Progenitor cell of endocrine pancreas (in vitro differentiated cells): Measurements from ENCODE around the gene OPRL1. TPM values are rescaled to one million over a fixed set of nuclear protein-coding genes. Genes with fewer than 3 reads are reported as not detected.

Source experiments
- DNase-seq: peaks from one replicate; pipeline ENCODE4 v3.0.0; 2021; ENCODE audit warnings: low spot score; ENCODE audit not compliant: unreplicated experiment
- H3K27ac Mint-ChIP-seq: 2 replicates; pipeline ENCODE4 v1.8.0; 2021; ENCODE audit warnings: mild to moderate bottlenecking, moderate library complexity, mixed read lengths
- H3K27me3 Mint-ChIP-seq: 2 replicates; pipeline ENCODE4 v1.8.0; 2021; ENCODE audit warnings: mixed read lengths
- H3K36me3 Mint-ChIP-seq: 2 replicates; pipeline ENCODE4 v1.8.0; 2022; ENCODE audit warnings: mixed read lengths; ENCODE audit not compliant: insufficient read depth
- H3K4me1 Mint-ChIP-seq: 2 replicates; pipeline ENCODE4 v1.8.0; 2021; ENCODE audit warnings: low read depth, mixed read lengths
- H3K4me3 Mint-ChIP-seq: 2 replicates; pipeline ENCODE4 v1.8.0; 2021; ENCODE audit warnings: low read depth, mild to moderate bottlenecking, moderate library complexity, mixed read lengths
- H3K9me3 Mint-ChIP-seq: 2 replicates; pipeline ENCODE4 v1.8.0; 2021; ENCODE audit warnings: low read depth, mixed read lengths
- CTCF ChIP-seq: fragments of 200-600 bp; sonication (generic); IDR thresholded peaks from one replicate; pipeline ENCODE4 v1.5.0; 2021; ENCODE audit warnings: antibody characterized with exemption, mild to moderate bottlenecking; ENCODE audit not compliant: unreplicated experiment
- total RNA-seq: library from RNA; stranded (reverse); gene quantifications from 2 replicates; pipeline ENCODE4 v1.2.1, GENCODE V29; 2021

OPRL1 gene
- total RNA-seq, 1 donor from 2014 or later = 1.5 TPM

- H3K4me3 Mint-ChIP-seq = no peak overlapping the region
- no peaks in the 10 kb centered on the region for H3K36me3 Mint-ChIP-seq
- no peak for TF ChIP-seq CTCF
- DNase-seq = no peak
- no peaks in the 10 kb centered on the region for H3K9me3 Mint-ChIP-seq
- no peaks in the 10 kb centered on the region for H3K4me1 Mint-ChIP-seq
- H3K27ac Mint-ChIP-seq = no peak overlapping the region
- no peaks in the 10 kb centered on the region for H3K27me3 Mint-ChIP-seq
Observed at GRCh38 chr20:64073476-64074183, 6.3 kb upstream of the OPRL1 start.

DNA sequence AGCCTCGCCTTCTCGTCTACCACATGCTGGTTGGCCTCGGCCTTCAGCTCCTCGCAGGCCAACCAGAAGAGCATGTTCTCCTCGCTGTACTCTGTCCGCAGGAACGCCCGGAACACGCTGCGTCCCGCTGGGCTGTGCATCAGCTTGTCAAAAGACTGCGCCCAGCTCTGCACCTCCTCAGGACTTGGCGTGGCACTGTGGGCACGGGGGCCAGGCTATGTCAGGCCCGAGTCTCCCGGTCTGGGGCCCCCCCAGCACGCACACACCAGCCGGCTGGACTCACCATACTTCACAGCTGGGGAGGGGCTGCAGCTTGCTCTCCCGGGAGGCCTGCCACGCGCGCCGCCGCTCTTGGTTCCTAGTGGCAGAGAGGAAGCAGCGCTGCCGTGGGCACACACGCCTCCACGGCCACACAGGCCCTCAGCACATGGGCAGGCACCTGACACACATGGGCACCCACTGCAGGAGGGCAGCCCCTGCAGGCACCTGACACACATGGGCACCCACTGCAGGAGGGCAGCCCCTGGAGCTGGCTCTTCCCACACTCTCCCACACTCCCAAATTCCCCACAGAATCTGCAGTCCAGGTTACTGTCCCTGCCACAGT is 5.6 kb upstream of the OPRL1 start:
- Mint-ChIP-seq H3K27ac (no peak overlapping the region), H3K9me3 (no peaks in the 10 kb centered on the region), H3K4me3 (no peak overlapping the region)

DNA sequence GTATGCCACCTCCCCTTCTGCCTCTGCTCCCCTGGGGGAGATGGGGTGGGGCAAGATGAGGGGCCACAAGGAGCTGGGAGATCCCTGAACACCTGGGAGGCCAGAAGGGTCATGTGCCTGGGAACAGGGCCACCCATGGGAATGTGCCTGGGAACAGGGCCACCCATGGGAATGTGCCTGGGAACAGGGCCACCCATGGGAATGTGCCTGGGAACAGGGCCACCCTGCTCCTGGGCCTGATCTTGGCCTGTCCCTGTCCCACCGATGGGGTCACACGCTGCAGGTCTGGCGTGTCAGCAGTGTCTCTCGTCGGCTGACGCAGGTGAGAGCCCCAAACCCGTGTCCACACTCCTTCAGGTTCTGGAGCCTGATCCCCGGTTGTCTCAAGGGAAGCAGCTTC is 4.9 kb upstream of the OPRL1 start:
- no peaks in the 10 kb centered on the region for H3K27me3 Mint-ChIP-seq
- no peak overlapping the region for H3K4me3 Mint-ChIP-seq
- no peaks in the 10 kb centered on the region for H3K36me3 Mint-ChIP-seq
- TF ChIP-seq CTCF = no peak
- no peaks in the 10 kb centered on the region for H3K9me3 Mint-ChIP-seq
- DNase-seq = no peak
- no peak overlapping the region for H3K27ac Mint-ChIP-seq
- H3K4me1 Mint-ChIP-seq = peaks cover 2% of the 10 kb centered on the region

More for the DNA sequence above, 5.6 kb upstream of the OPRL1 start:
- Mint-ChIP-seq H3K4me1 (peaks cover 2% of the 10 kb centered on the region), H3K36me3 (no peaks in the 10 kb centered on the region), H3K27me3 (no peaks in the 10 kb centered on the region)
- no peak for DNase-seq
- no peak for TF ChIP-seq CTCF

DNA sequence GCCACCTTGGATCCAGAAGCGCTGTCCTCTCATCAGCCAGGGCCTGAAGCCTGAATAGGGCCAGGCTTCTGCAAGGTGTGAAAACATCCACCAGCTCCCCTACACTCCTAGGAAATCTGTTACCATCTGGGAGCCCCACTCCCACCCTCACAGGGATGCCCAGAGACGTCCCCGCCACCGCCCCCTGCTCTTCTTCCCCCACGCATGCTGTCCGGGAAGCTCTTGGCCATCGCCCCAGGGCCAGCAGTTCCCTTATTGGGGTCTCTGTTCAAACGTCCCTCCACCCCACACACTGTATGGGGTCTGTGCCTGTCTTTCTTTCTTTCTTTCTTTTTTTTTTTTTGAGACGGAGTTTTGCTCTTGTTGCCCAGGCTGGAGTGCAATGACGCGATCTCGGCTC is 4.3 kb upstream of the OPRL1 start:
- no peak for DNase-seq
- Mint-ChIP-seq H3K9me3 (no peaks in the 10 kb centered on the region), H3K4me3 (no peak overlapping the region), H3K27me3 (peaks cover 2% of the 10 kb centered on the region), H3K36me3 (no peaks in the 10 kb centered on the region), H3K4me1 (peaks cover 4% of the 10 kb centered on the region), H3K27ac (no peak overlapping the region)
- TF ChIP-seq CTCF = no peak

DNA sequence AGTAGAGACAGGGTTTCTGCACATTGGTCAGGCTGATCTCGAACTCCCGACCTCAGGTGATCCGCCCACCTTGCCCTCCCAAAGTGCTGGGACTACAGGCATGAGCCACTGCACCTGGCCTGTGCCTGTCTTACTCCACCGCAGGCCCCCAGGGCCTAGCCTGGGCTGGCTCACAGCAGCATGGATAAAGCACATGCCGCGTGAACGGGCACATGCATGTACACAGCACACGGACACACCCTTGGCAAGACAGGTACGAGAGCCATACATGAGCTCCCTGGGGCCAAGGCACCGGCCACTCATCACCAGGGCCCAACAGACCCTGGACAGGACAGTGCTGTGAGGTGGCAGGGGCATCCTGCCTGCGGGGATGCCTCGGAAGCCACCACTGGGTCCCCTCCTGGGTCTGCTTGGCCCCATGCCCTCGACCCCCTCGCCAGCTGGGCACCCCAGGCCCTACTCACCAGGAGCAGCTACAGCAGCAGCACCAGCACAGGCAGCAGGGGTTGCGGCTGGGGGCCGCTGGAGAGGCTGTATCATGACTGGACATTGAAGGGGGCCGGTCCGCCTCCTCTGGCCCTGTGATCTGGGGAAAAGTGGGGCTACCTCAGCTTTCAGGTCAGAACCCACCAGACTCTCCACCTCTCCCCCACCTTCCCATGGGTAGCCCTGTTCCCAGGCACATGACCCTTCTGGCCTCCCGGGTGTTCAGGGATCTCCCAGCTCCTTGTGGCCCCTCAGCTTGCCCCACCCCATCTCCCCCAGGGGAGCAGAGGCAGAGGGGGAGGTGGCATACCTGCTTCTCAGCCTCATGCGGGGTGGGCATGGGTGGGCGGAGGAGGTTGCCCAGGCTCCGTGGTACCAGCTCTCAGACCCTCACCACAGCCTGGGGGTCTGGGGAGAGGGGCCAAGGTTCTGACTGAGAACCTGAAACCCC is 3.6 kb upstream of the OPRL1 start:
- no peak overlapping the region for H3K4me3 Mint-ChIP-seq
- TF ChIP-seq CTCF = no peak
- no peak overlapping the region for H3K27ac Mint-ChIP-seq
- H3K27me3 Mint-ChIP-seq = peaks cover 8% of the 10 kb centered on the region
- no peaks in the 10 kb centered on the region for H3K9me3 Mint-ChIP-seq
- no peaks in the 10 kb centered on the region for H3K36me3 Mint-ChIP-seq
- DNase-seq = no peak
- H3K4me1 Mint-ChIP-seq = peaks cover 6% of the 10 kb centered on the region
